GM12874 (cell line): ENCODE measurements around the gene CAPRIN1.

ENCODE experiments used
- TF ChIP-seq, protein P1 (sequence below): IDR thresholded peaks from 2 replicates; pipeline ENCODE4 v1.5.1; 2011; ENCODE audit warnings: low read depth, mild to moderate bottlenecking, control low read depth, low read length, moderate library complexity; ENCODE audit not compliant: insufficient read depth

CAPRIN1 gene

GRCh38 chr11:34026432-34026831, 25.1 kb upstream of the CAPRIN1 start:
- TF ChIP-seq, protein P1, sequence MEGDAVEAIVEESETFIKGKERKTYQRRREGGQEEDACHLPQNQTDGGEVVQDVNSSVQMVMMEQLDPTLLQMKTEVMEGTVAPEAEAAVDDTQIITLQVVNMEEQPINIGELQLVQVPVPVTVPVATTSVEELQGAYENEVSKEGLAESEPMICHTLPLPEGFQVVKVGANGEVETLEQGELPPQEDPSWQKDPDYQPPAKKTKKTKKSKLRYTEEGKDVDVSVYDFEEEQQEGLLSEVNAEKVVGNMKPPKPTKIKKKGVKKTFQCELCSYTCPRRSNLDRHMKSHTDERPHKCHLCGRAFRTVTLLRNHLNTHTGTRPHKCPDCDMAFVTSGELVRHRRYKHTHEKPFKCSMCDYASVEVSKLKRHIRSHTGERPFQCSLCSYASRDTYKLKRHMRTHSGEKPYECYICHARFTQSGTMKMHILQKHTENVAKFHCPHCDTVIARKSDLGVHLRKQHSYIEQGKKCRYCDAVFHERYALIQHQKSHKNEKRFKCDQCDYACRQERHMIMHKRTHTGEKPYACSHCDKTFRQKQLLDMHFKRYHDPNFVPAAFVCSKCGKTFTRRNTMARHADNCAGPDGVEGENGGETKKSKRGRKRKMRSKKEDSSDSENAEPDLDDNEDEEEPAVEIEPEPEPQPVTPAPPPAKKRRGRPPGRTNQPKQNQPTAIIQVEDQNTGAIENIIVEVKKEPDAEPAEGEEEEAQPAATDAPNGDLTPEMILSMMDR = no peak

- TF ChIP-seq, protein P1 = no peak
These were observed 23.8 kb upstream of the CAPRIN1 start for GRCh38 chr11:34027516-34028408.

DNA sequence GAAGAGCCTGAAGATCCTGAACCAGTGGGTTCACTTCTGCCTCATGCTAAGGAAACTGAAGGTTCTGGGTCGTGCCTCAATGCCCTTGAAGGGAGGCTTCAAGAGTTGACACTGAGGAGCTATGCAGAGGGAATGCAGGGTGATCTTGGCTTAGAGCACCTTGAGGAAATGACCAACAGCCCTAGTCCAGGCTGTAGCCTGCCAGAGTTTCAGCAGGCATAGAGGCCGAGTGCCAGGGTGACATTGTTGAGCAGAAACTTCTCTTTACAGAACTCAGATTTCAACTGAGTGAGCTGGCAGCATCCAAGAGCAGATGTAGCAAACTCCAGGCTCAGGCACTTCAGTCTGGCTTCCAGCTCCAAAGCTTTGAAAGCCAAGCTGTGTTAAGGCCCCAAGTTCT, 23.1 kb upstream of the CAPRIN1 start:
- TF ChIP-seq, protein P1 = no peak

DNA sequence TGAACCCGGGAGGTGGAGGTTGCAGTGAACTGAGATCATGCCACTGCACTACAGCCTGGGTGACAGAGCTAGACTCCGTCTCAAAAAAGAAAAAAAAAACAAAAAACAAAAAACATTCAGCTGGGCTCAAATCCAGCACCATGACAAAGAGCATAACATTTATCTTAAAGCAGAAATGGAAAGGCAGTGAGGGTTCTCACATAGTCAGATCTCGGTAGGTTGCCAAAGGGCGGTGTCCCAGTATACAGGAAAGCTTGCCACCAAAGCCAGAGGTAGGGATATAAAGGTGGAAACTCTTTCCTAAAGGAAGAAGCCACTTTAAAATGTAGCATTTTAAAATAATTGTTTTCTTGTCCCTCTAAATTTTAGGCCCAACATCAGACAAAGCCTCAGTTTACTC, 22.4 kb upstream of the CAPRIN1 start:
- TF ChIP-seq, protein P1 = no peak

DNA sequence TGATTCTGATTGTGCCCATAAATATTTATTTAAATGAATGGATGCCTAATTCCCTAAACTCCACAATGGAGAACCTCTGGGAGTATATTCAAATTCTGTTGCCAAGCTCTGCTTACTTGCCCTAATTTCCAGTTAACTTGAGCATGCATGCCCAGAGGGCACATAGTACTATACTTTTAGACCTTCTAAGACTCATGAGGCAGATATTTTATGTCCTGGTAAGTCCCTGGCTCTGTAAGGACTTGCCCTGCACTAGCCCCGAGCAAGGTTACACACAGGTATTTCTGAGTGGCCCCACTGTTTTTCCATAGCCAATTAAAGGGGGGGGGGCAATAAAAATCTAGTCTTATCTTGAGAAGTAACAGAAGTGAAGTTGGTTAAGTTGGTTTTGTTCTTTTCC, 21.1 kb upstream of the CAPRIN1 start:
- TF ChIP-seq, protein P1 = no peak

DNA sequence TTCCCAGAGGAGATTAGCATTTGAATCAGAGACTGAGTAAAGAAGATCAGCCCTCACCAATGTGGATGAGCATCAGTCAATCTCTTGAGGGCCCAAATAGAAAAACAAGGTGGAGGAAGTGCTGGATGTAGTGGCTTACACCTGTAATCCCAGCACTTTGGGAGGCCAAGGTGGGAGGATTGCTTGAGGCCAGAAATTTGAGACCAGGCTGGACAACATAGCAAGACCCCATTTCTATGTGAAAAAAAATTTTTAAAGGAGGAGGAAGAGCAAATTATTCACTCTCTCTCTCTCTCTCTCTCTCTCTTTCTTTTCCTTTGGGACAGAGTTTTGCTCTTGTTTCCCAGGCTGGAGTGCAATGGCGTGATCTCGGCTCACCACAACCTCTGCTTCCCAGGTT, 18.1 kb upstream of the CAPRIN1 start:
- TF ChIP-seq, protein P1 = no peak

- TF ChIP-seq, protein P1 = no peak
These were observed 17.5 kb upstream of the CAPRIN1 start for GRCh38 chr11:34034053-34034452.
